ENCODE measurements around the gene SLX9.

GRCh38 chr21:44999972-45000636 lies 60.3 kb downstream of the SLX9 start:
- TF ChIP-seq CTCF (IDR thresholded peaks at IDR 0.05) (no peak), ZFX (IDR thresholded peaks at IDR 0.05; ENCODE audit: borderline replicate concordance) (no peak)
